Lung microvascular endothelial cell (primary cell): ENCODE measurements around the gene GSC2. TPM values are rescaled to one million over a fixed set of nuclear protein-coding genes. Genes with fewer than 3 reads are reported as not detected.
"Not testable (repeated sequence)": the region's sequence is repeated elsewhere in the genome, so short reads cannot be mapped to it uniquely, and the experiment has no call there.

Experiments used
- DNase-seq, 2 donors: peaks; one replicate each; pipeline versions ENCODE4 v3.0.0 to v3.0.0-alpha.2; 2010; ENCODE audit warnings: low read depth in 2 of 2
- total RNA-seq: library from RNA; depleted of rRNA; stranded (reverse); fragments of >200 nt; gene quantifications from 2 replicates; pipeline ENCODE4 v1.2.1, GENCODE V29; 2014

The GSC2 gene
- total RNA-seq, 1 donor from 2014 or later = not detected

GRCh38 chr22:19178065-19178656 is 28.1 kb upstream of the GSC2 start:
- peak in 1 of 2 donors; percentile 48 for DNase-seq

DNA sequence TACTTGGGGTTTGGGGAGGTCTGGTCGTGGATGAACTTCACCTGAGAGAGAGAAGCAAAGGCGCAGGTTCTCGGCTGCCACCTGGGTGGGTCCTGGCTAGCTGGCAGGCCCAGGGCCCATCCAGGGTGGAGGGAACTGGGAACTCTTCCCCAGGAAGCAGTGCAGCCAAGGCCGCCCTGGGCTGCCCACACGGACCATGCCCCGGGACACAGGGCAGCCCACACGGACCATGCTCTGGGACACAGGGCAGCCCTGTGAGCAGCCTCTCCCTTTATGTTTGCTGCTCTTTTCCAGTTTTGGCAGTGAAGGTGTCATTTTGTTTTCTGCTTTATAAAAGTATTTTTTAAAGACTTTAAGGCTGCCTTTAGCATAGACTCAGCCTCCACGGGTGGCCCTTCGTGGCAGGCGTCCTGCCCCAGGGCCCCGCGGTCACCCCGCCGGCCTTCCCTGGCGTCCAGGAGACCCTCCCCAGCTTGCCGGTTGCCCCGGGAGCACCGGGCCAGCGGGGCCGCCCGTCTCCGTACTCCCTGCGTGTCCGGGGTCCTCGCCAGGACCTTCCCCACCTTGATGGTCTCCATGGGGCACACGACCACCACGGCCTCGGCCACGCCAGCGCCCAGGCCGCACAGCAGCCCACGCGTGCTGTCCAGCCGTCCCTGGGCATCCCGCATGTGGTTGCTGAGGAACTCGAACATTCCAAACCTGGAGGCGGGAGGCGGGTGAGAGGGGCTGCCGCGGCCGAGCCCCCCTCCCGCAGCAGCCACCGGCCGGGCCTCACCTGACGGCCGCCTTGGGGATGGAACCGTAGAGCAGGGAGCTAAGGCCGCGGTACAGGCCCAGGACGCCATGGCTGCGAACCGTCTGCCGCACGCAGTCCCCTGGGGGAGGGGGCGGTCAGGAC is 27.3 kb upstream of the GSC2 start:
- peak in 1 of 2 donors; percentile 20 for DNase-seq

- DNase-seq = no peak
Measured at GRCh38 chr22:19176732-19177131, 26.6 kb upstream of the GSC2 start.

DNA sequence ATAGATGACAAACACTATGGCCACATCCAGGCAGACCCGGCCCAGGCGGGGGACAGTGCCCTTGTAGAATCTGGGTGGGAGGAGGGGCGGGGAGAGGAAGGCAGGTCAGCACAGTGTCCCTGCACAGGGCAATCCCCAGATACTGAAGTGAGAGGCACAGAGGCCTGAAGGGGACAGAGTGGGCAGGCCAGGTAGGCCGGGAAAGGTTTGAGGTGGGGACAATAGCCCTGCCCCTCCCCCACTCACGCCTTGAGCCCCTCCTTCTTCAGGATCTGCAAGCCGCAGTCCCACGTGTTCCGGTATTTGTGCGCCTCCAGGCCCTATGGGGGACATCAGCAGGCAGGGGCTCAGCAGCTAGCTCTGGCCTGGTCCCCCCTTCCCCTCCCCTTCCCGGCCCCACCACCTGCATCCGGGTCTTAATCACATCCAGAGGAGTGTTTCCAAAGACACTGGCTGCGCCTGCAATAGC is 26.1 kb upstream of the GSC2 start:
- no peak for DNase-seq

DNA sequence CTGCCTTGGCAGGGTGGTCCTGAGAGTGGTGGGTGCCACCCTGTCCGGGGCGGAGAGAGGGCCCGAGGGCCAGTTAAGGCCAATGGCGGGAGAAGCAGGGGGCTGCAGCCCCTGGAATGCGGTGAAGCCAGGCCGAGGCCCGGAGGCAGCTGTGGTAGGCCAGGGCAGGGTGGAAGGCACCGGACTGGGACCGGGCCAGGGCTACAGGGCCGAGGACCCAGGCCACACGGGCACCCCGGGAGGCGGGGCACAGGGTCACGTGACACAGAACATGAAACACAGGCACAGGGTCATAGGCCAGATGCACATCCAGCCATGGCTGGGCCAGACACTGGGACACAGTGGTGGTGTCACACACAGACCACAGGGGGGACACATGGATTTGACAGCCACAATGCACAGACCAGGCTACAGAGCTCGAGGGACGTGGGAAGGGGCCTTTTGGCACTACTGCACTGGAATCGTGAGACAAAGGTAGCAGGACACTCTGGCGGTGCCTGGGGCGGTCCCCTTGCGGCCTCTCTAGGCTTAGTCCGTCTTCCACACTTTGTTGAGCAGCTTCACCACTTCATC is 25.6 kb upstream of the GSC2 start:
- no peak for DNase-seq

GRCh38 chr22:19175026-19175601 is 25.0 kb upstream of the GSC2 start:
- DNase-seq = no peak

DNA sequence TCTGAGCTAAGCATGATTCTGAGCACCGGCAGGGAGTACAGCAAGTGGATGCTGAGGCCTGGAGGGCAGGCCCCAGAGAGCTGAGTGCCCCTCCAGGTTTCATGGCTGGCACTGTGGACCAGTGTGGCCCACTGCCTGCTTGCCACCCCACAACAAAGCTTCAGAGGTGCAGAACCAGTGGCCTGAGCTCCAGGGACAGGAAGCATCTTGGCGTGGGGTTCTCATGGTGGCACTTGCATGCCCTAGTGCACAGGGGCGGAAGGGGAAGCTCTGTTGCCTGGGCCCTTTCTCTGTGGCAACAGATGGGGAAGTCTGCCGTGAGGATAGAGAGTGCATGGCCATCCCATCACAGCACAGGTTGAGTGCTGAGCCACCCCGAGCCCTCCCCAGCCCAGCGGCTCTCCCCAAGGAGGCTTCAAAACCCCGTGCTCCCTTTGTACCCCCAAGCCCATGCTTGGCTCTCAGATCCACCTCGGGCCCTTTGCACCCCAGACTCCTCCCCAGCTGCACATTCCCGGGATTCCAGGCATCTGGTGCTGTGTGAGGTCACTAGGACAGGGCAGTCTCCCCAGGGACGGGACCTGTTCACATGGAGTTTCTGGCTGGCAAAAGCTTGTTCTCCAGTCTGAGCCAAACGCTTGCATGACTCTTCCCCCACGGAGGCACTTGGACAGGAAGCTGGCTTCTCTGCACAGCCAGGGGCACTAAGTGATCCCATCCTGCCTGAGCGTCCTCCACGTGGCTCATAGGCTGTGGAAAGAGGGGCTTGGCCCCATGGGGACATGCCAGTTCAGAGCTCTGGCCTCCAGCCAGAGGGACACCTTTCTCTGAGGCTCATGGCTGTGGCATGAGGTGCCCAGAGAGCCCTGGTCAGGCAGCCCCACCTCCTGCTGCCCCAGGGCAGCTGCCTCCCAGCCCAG is 24.3 kb upstream of the GSC2 start:
- peak; percentile 49 to 62 for DNase-seq

- no peak for DNase-seq
Measured at GRCh38 chr22:19173047-19174035, 23.2 kb upstream of the GSC2 start.

DNA sequence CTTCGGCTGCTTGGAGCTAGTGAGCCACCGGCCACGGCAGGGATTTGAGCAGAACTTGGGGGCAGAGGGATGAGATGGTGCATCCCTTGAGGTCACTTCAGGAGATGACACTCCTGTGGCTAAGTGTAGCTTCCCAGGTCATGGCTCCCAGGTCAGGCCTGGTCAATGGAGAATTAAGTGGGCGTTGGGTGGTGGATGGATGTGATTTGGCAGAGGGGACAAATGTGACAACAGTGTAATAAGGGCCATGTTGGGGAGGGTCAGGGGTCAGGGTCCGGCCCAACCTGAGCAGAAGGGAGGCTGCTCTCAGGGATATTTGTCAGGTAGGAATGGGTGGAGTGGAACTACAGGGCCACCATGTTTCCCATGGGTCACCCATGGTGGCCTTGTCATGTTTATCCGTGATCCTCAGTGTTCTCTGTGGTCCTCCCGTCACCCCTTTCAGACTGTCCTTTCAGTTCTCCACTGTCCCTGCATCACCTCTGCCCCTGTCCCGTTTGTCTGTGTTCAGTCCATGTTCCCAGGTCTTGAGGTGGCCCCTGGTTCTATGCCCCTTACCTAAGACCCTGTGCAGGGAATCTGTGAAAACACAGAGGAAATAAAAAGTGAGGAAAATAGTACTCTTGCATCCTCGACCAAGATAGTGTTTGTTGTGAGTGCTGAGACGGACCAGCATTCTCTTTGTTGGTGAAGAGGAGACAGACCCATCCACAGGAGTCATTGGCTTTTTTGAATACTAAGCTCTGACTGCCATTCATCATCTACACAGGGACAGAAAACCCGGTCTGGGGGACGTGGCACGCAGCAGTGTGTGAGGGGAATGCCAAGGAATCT is 22.3 kb upstream of the GSC2 start:
- no peak for DNase-seq

- no peak for DNase-seq
Measured at GRCh38 chr22:19169947-19170318, 19.8 kb upstream of the GSC2 start.

DNA sequence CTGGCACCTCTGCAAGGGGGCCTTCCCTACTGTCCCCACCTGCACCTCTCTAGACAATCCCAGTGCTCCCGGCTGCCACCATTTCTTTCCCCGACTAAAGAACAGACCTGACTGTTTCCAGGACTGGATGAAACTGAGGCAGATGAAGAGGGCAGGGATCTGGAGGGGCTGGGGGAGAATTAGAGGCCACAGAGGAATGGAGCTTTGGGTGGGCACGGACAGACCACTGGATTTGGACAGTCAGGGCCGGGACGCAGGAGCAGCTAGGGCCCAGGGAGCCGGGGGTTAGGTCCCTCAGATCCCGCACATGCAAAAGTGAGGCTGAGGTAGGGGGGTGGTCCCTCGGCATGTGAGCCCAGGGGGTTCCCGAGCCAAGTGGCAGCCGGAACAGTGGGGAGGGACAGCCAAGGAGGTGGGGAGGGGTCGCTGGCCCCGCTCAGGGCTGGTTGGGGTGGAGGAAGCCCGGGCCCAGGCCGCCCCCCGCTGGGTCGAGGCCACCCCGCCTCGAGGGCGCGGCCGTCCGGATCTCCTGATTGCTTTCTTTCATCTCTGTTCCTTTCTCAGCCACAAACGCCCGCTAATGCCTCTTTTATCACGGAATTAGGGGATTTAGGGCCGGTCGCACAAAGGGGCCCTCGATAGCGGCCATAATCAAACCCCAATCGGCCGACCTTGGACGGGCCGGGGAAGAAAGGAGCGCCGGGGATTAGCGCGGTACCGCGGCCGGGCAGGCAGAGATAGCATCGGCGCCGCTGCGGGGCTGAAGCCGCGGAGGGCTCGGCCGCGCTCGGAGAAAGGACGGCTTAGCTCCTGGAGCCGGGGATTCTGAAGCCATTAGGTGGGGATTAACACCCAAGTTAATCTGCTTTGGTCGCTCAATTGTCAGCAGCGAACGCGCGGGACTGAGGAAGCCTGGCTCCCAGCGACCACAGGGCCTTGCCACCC is 19.2 kb upstream of the GSC2 start:
- DNase-seq = no peak

- DNase-seq = no peak
Measured at GRCh38 chr22:19168088-19168890, 18.2 kb upstream of the GSC2 start.

GRCh38 chr22:19167106-19167869 is 17.2 kb upstream of the GSC2 start:
- DNase-seq = no peak

DNA sequence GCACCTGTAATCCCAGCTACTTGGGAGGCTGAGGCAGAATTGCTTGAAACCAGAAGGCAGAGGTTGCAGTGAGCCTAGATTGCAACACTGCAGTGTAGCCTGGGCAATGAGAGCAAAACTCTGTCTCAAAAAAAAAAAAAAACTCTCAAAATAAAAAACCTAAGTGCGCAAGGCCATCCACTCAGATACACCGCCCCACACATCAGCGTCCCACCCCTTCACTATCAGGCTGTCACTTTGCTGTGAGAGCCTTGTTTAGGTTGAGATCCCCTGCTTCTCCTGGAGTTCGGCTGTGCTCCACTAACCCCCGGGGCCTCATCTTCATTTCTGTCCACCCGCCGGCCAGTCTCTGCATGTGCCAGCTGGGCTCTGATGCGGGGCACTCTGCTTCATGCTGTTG is 16.3 kb upstream of the GSC2 start:
- no peak for DNase-seq

DNA sequence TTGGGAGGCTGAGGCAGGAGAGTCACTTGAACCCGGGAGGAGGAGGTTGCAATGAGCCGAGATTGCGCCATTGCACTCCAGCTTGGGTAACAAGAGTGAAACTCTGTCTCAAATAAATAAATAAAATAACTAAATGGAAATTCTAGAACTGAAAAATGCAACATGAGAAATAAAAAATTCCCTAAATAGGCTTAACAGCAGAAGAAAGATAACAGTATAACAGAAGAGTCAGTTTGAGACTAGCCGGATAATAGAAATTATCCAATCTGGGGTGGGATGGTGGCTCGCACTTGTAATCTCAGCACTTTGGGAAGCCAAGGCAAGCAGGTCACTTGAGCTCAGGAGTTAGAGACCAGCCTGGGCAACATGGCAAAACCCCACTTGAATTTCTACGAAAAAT is 14.3 kb upstream of the GSC2 start:
- DNase-seq = no peak

DNA sequence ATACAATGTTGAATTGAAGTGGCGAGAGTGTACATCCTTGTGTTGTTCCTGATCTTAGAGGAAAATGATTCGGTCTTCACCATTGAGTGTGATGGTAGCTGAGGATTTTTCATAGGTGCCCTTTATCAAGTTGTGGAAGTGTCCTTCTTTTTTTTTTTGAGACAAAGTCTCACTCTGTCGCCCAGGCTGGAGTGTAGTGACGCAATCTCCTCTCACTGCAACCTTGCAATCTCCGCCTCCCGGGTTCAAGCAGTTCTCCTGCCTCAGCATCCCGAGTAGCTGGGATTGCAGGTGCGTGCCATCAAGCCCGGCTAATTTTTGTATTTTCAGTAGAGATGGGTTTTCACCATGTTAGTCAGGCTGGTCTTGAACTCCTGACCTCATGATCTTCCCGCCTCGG is 8.6 kb upstream of the GSC2 start:
- not testable (repeated sequence) for DNase-seq
